HG03045 (cell line): ENCODE data around the gene C11orf24.

ENCODE experiments used
- ATAC-seq: cut with Tn5 transposase; IDR thresholded peaks from one replicate; pipeline ENCODE4 v1.9.1; 2021; ENCODE audit warnings: mild to moderate bottlenecking, moderate library complexity; ENCODE audit not compliant: unreplicated experiment

C11orf24 gene

DNA sequence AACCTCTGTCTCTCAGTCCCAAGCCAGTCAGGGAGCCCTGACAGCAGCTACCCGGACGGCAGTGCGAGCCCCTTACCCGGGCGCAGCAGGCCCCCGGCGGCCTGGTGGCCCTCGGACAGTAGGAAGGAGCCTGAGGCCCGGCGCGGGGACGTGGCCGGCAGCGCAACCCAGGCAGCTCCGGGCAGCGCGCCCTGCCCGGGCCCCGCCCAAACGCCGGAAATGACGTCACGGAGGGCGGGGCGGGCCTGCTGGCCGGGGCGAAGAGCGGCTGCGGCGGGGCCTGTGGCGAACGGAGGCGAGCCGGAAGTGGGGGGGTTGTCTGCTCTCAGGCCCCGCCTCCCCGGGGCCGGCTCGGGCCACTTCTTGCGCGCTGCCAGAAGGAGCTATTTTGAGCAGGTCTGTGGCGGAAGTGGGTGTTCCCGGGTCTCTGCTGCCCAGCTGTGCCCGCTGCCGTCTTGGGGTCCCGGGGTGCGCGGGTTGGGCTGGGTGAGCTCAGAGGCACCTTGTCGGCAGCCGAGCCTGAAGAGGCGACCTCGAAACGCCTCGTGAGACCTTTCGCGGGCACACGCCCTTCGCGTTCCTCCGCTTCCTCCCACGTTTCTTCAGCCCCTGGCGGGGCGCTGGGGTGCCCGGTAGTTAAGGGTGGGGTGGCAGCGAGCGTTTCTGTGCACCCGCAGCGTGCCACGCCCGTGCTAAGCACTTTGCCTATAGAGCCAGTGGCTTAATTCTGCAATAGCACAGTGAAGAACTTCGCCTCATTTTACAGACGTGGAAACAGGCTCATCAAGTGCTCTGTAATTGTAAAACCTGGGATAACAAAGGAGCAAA is at the start of gene C11orf24:
Gene C11orf24 (minus strand): TSS at position 193 of the 828 bp plus-strand sequence. CDS start 8,206 bp downstream, outside the sequence.
- peak; percentile 79 for ATAC-seq

DNA sequence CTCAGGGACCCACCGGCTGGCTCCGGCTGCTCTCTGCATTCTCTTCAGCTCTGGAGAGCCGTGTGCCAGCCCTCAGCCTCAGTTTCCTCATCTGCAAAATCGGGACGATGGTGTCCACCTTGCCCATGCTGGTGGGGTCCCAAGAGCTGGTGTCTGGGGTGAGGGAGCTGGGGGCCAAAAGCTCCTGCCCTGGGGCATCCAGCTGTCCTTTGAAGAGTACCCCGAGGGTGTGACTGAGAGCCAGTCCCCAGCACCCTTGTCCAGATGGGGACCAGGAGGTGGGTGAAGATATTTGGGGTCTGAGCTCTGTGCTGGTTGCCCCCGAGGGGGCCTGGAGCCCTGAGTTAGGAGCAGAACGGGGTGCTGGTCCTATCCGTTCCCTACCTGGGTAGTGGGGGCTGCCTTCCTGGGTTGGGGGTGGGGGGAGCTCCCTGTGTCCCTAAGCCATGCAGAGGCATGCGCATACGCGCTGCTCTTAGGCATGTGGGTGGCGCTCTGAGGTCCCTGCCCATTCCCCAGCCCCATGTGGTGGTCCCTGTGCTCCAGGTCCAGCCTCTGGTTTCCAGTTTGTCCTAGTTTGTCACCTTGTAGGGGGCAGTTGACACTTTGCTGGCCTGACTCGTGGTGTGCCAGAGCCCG is 45.5 kb upstream of the C11orf24 start:
- ATAC-seq, result no peak

- no peak for ATAC-seq
Observed at GRCh38 chr11:68315171-68315920, 43.6 kb upstream of the C11orf24 start.

- no peak for ATAC-seq
Observed at GRCh38 chr11:68314203-68315170, 42.7 kb upstream of the C11orf24 start.

GRCh38 chr11:68313574-68314202 is 41.9 kb upstream of the C11orf24 start:
- ATAC-seq, result no peak

DNA sequence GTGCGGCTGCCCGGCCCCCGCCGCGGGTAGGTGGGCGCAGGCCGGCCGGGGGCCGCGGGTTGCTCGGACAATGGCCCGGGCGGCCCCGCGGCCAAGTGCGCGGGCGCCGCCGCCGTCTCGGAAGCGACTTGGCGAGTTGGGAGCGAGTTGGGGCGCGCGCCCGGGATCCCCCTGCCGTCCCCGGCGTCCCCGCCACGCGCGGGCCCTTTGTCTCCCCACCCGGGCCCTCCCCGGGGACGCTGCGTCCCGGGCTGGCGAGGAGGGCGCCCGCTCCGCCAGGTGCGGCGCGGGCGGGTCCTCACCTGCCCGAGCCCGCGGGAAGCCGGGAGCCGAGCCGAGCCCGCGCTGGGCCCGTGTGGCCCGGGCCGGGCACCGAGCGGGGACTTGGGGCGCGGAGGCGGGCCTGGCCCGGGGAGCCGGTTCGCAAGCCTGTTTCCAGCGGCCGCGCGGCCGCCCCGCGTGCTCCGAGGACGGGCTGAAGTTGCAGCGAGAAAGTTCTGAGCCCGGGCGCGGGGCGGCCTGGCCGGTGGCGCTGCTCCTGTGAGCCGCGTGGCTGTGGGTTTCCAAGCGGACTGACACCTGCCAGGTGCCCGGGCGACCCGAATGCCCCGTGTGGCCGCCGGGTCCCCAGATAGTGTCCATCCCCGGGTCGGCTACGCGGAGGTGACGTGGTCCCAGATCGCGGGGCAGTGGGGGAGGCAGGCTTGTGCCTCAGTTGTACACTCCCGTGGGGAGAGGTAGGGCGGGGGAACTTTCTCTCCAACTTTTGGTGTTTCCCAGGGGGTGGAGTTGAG is 41.2 kb upstream of the C11orf24 start:
- no peak for ATAC-seq

DNA sequence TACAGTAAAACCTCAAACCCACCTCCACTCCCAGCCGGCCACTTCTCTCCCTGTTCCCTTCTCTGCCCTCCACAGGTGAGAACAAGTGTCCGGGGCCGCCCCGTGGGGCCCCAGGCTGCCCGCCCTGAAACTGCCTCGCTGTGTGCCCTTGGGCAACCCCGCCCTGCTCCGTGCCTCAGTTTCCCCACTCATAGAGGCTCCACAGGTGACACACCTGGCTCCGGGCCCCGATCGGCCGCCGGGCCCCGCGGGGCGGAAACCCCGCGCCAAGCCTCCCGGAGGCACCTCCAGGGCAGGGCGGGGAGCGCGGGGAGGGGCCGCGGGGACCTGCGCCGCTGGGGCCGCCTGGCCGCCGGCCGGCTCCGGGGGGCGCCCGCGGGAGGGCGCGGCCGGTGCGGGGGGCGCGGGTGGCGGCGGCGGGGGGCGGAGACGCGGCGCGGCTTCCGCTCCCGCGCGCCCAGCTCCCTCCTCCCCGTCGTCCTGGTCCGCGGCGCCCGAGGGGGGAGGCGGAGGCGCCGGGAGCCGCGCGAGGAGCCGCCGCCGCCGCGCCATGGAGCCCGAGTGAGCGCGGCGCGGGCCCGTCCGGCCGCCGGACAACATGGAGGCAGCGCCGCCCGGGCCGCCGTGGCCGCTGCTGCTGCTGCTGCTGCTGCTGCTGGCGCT is 40.5 kb upstream of the C11orf24 start, which contains the start of gene LRP5:
Gene LRP5 (plus strand): TSS at position 475 of the 663 bp plus-strand sequence. CDS start 124 bp downstream, at position 599.
- ATAC-seq, result no peak

DNA sequence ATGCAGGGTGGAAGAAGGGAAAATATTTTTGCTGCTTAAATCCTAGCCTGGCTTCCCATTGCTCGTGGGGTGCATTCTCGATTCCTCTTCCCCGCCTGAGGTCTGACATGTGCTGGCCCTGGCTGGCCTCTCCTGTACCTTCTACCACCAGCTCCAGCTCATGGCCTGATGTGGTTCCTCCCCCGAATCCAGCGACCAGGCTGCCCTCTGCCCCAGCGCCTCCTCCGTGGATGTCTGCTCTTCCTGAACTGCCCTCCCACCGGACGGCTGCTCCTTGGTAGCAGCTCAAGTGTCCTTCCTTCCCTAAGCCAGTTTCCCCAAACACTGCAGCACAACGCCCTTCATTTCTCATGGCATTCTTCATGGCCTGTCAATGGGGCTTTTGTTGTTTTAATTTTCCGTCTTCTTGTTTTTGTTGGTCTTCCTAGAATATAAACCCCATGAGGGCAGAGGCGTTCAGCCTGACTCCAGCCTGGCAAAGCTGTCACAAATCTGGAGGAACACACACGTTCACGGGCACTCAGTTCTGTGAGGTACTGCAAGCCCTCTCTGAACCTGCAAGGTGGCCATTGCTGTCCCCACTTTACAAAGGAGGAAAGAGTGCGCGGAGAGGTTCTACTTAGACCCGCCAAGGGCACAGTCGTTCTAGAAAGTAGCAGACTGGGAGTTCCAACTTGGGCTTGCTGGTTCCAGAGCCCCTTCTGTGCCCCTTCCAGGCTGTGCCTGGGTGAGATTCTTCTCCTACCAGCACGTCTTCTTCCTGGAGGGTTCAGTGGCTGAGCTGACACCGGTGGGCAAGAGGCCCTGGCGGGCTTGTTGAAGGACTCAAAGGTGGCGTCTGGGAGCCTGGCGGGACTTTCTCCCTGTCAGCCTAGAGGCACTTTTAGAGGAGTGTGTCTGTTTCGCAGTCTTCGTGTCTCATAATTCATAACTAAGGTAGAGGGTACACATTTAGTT is 39.7 kb upstream of the C11orf24 start:
- ATAC-seq, result no peak

GRCh38 chr11:68309621-68310185 is 37.9 kb upstream of the C11orf24 start:
- ATAC-seq, result no peak

DNA sequence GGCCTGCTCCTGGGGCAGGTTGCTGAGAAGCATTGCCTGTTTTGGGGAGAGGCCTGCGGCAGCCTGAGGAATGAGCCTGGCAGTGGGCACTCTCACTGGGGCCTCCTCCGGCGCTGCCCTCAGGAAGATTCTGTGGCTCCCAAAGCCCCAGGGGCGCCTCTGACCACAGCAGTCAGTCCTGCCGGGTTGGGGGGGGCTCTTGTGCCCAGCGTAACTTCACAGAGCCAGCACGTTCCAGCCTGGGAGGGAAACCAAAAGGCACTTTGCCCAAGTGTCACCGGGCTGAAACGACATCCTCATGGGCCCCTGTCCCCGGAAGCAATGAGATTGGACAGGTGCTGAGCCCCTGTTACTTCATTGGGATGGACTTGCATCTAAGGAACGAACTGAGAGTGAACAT is 36.3 kb upstream of the C11orf24 start:
- ATAC-seq, result no peak

DNA sequence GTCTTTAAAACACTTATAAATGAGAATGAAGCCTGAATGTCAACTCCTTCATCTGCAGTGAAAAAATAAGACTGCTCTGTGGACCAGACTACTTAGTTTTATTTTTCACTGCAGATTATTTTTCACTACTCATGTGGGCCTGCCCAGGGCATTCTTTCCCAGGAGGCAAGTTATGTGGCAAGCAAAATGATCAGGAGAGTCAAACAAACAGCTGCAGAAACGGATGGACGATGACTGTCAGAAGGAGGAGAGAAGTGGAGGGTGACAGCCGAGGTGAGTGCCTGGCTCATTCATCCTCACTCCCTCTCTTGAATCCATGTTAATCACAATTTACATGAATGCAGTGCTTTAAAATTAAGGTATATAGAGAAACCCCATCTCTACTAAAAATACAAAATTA is 34.9 kb upstream of the C11orf24 start:
- ATAC-seq, result no peak

DNA sequence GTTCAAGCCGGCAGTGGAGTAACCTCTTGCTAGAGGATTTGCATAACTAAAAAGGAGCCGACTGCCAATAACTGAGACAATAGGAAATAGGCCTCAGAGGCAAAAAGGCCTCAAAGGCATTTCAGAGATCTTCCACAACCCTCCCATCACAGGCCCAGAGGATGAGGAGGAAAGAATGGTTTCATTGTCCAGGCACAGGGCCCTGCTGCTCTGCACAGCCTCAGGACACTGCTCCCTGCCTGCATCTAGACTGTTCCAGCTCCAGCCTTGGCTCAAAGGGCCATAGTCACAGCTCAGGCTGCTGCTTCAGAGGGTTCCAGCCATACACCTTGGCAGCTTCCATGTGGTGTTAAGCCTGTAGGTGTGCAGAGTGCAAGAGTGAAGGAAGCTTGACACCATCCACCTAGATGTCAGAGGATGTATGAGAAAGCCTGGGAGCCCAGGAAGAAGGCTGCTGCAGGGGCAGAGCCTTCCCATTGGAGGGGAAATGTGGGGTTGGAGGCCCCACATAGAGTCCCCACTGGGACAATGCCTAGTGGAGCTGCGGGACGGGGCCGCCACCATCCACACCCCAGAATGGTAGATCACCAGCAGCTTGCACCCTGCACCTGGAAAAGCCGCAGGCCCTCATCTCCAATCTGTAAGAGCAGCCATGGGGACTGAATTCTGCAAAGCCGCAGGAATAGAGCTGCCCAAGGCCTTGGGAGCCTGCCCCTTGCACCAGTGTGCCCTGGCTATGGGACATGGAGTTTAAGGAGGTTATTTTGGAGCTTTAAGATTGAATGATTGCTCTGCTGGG is 32.4 kb upstream of the C11orf24 start:
- no peak for ATAC-seq

- ATAC-seq, result no peak
Observed at GRCh38 chr11:68303083-68303482, 31.3 kb upstream of the C11orf24 start.

DNA sequence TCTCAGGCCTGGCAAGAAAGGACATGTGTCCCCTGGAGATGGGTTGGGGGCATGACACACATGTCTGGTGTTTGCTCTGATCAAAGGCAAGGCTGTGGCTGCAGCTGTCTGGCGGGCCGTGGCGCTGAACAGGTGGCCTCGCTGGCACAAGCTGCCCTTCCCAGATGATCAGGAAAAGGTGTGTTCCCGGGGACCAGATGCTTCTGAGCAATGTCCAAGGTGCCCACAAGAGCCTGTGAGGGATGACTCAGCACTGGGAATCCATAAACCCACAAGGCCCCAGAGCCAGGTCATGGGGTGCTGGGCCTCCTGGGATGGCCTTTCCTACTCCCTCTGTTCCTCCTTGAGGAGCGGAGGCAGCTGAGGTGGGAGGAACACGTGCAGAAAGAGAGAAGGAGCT is 30.9 kb upstream of the C11orf24 start:
- no peak for ATAC-seq

DNA sequence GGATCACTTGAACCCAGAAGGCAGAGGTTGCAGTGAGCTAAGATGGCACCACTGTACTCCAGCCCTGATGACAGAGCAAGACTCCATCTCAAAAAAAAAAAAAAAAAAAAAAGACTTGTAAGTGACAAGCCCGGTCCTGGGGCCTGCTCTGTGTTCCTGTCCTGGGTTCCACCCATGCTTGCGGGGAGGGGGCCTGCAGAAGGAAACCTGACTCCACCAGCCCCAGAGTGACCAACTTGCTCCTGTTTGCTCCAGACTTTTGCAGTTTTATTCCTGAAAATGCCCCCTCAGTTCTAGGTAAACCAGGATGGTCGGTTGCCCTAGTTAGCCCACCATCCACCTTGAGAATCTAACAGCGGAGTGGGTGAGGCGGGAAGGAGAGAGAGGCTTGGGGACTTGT is 30.5 kb upstream of the C11orf24 start:
- no peak for ATAC-seq

DNA sequence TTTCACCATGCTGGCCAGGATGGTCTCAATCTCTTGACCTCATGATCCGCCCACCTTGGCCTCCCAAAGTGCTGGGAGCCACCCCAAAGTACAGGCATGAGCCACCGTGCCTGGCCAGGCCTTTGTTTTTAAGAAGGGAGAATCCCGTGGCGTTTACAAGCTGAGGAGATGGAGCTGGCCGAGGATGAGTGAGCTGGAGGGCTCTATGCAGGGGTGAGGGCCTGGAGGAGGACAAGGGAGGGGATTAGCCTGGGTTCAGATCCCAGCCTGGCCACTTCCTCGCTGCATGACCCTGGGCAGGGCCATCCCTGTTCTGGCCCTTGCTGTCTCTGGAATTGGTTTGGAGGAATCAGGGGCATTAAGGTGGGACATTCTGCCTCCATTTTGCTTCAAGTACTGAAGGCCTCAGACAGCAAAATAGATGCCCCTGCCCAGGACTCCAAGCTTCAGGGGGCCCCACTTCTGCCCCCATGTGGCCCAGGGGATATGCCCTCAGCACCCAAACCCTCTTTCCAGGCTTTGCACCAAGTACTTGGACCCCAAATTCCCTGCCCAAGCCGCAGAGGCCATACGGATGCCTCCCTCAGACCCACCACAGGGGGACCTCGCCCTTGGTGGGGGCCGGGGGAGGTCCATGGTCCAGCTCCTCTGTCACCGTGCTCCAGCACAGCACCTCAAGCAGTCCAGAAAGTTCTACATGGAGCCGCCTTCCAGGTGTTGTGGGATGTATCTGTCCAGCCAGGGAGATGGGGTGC is 28.5 kb upstream of the C11orf24 start:
- no peak for ATAC-seq
